Measurements from ENCODE around the gene EIF2B2. TPM values are rescaled to one million over a fixed set of nuclear protein-coding genes. Genes with fewer than 3 reads are reported as not detected.

The EIF2B2 gene
- total RNA-seq (2013; cell fraction: nucleolus; rRNA removed) = 35.5 and 38.2 TPM in 2 replicates
- total RNA-seq (2014; rRNA removed) (54.4 and 68.7 TPM in 2 replicates), total RNA-seq (2014; rRNA removed; fragmentation: Illumina TruSeq; extraction: Trizol) (36.9 and 39.6 TPM in 2 replicates), total RNA-seq (2021) (52.5 and 58.6 TPM in 2 replicates), polyA plus RNA-seq (2011; rRNA removed) (125 and 168 TPM in 2 replicates), polyA plus RNA-seq (2014; fragmentation: Illumina TruSeq; extraction: Trizol) (72.5 and 78.8 TPM in 2 replicates), polyA plus RNA-seq (2014; fragmentation: Nextera tagmentation; extraction: Ambion mirVana) (10 to 100 TPM; 17.4 to 32.3 TPM), polyA plus RNA-seq (2014; rRNA removed) (72.2 and 91.4 TPM in 2 replicates), polyA plus RNA-seq (2016; fragmentation: Nextera tagmentation; extraction: Ambion mirVana) (10 to 100 TPM; 85.8 to 94.4 TPM), polyA minus RNA-seq (2011; rRNA and poly(A)+ RNA removed) (89.6 and 107 TPM in 2 replicates), Bru-seq, nascent RNA (percentile 87 among the genes with signal in this experiment), BruChase-seq, experiment 1, labeled RNA remaining after a 6-hour chase (percentile 72 among the genes with signal in this experiment), BruChase-seq, experiment 2, labeled RNA remaining after a 2-hour chase (percentile 75 among the genes with signal in this experiment)
- polyA plus RNA-seq (2011; ENCODE audit: low read depth) = 32.2 TPM
- polyA plus RNA-seq (2011; cell fraction: cytosol; rRNA removed) = 150 and 158 TPM in 2 replicates
- 84.4 and 109 TPM in 2 replicates for polyA plus RNA-seq (2011; cell fraction: nucleus; rRNA removed)
- polyA plus RNA-seq (2012) = 37.3 and 38.7 TPM in 2 replicates
- polyA minus RNA-seq (2011; cell fraction: cytosol; rRNA and poly(A)+ RNA removed) = 23.5 and 25.8 TPM in 2 replicates
- polyA minus RNA-seq (2011; cell fraction: nucleus; rRNA and poly(A)+ RNA removed) = 25.3 and 53.3 TPM in 2 replicates
- long read RNA-seq, experiment 1, full-length matches to known transcripts = 88 of 92 reads
- long read RNA-seq, experiment 1, partial matches to known transcripts = 1 of 92 reads
- long read RNA-seq, experiment 1, other reads (novel, unspliced or antisense) = 3 of 92 reads
- long read RNA-seq, experiment 2, full-length matches to known transcripts = 254 of 264 reads
- long read RNA-seq, experiment 2, partial matches to known transcripts = 5 of 264 reads
- long read RNA-seq, experiment 2, other reads (novel, unspliced or antisense) = 5 of 264 reads

- intact Hi-C loops (cut with micrococcal nuclease; ENCODE audit: unreplicated experiment) (loop anchor here (1.0 kb wide), 1 partner anchor 60 kb away; no protein-coding TSS in a partner anchor), in situ Hi-C loops (cut with MboI) (no loop called here)
- DNase-seq (ENCODE audit: low read depth, low spot score) (peak; percentile 95), ATAC-seq (peak; percentile 99), FAIRE-seq (peak; percentile 97)
- peak within 1 kb of the TSS; percentile 76 for H3K9ac ChIP-seq (ENCODE audit: control insufficient read depth, insufficient read depth, low read length)
- H3K4me3 ChIP-seq = peak within 1 kb of the TSS; percentile 94
- H3K27ac ChIP-seq (ENCODE audit: control insufficient read depth, insufficient read depth) = peak within 1 kb of the TSS; percentile 78
- ChIA-PET POLR2A (interaction anchor here (0.5 to 2.2 kb wide), 8 partner anchors 39 to 651 kb away, joined by 3 to 6 read pairs (median 4); no protein-coding TSS in a partner anchor), RAD21 (ENCODE audit: unreplicated experiment) (interaction anchor here (0.5 to 2.6 kb wide), 7 partner anchors 37 to 142 kb away, joined by 3 to 12 read pairs (median 3); partner anchors contain the start of genes ACYP1 and ZC2HC1C), SMC1A (ENCODE audit: uncharacterized antibody, unreplicated experiment) (interaction anchor here (0.7 to 1.7 kb wide), 7 partner anchors 12 to 143 kb away, joined by 3 to 4 read pairs (median 3); partner anchors contain the start of gene ZC2HC1C), CTCF (interaction anchor here (0.8 to 3.2 kb wide), 9 partner anchors 10 to 300 kb away, joined by 3 to 20 read pairs (median 4); no protein-coding TSS in a partner anchor)
- H3K27me3 ChIP-seq (replicated peaks in 1 of 2; ENCODE audit: control insufficient read depth in 2 of 2, insufficient read depth in 2 of 2, low read length in 1 of 2) = no peaks in the 10 kb centered on the region
- H3K4me1 ChIP-seq (ENCODE audit: control insufficient read depth, insufficient read depth, low read length) = peaks cover 4% of the 10 kb centered on the region
- 1% methylated on average over 57 of the region's 66 CpGs for WGBS (ENCODE audit: insufficient coverage, insufficient replicate concordance, low lambda C conversion rate, missing lambda C conversion rate)
- H4K20me1 ChIP-seq (ENCODE audit: control insufficient read depth, insufficient read depth) = no peaks in the 10 kb centered on the region
- peaks cover 17% of the 10 kb centered on the region for H3K79me2 ChIP-seq (ENCODE audit: control insufficient read depth, insufficient read depth, low read length)
- no peaks in the 10 kb centered on the region; the same call in 2 of the 3 replicates for H3K9me3 ChIP-seq (replicated peaks; ENCODE audit: control insufficient read depth, insufficient read depth, low read length)
- peak within 1 kb of the TSS; percentile 90 for H2AFZ ChIP-seq (ENCODE audit: control insufficient read depth, low read depth, low read length)
- peaks cover 3 to 10% of the 10 kb centered on the region in 2 experiments; a peak in 3 of 4 replicates for H3K36me3 ChIP-seq (ENCODE audit: control insufficient read depth in 2 of 2, insufficient read depth in 2 of 2, low read length in 1 of 2)
- BruUV-seq (replicated peaks) = no TSS peak
- peak within 1 kb of the TSS; percentile 88 for H3K4me2 ChIP-seq (ENCODE audit: control insufficient read depth, insufficient read depth)
- TF ChIP-seq ZNF24 (IDR thresholded peaks at IDR 0.05) (no peak), SIN3A (IDR thresholded peaks at IDR 0.05; ENCODE audit: low read depth, low read length) (peak; percentile 83; the same call in 1 of the 2 replicates), RAD21 (IDR thresholded peaks at IDR 0.05; ENCODE audit: insufficient read depth, low read depth, low read length) (no peak), CREB1 (IDR thresholded peaks at IDR 0.05; ENCODE audit: low read depth) (peak; percentile 70), HDAC6 (IDR thresholded peaks at IDR 0.05; ENCODE audit: unreplicated experiment) (no peak), IRF4 (IDR thresholded peaks at IDR 0.05; ENCODE audit: low read depth, low read length) (no peak), BMI1 (IDR thresholded peaks at IDR 0.05; ENCODE audit: borderline replicate concordance) (peak; percentile 94), ZNF384 (IDR thresholded peaks at IDR 0.05; ENCODE audit: borderline replicate concordance, low read depth, low read length) (no peak), JUND (IDR thresholded peaks at IDR 0.05; ENCODE audit: low read depth, low read length) (no peak), NKRF (conservative IDR thresholded peaks at IDR 0.05) (peak; percentile 89), ZSCAN29 (IDR thresholded peaks at IDR 0.05) (no peak), POLR2A (IDR thresholded peaks at IDR 0.05; ENCODE audit: low read depth, low read length) (peak; percentile 82), IKZF1 (conservative IDR thresholded peaks at IDR 0.05) (peak; percentile 47), CHD4 (IDR thresholded peaks at IDR 0.05) (no peak), ASH2L (IDR thresholded peaks at IDR 0.05; ENCODE audit: borderline replicate concordance, low read depth) (no peak), RBBP5 (conservative IDR thresholded peaks at IDR 0.05) (no peak), POU2F2 (IDR thresholded peaks at IDR 0.05; ENCODE audit: borderline replicate concordance, low read depth, low read length) (peak; percentile 51; the same call in 1 of the 3 replicates), RCOR1 (conservative IDR thresholded peaks at IDR 0.05; ENCODE audit: low read depth, low read length) (no peak)
These were observed at the start of gene EIF2B2 for GRCh38 chr14:75002392-75003249. Gene EIF2B2 (plus strand): TSS chr14:75002921. CDS start chr14:75002991, 70 bp downstream.

All from GM12878 (cell line).